Caki2 (cell line): ENCODE data around the gene GPR61. TPM values are rescaled to one million over a fixed set of nuclear protein-coding genes. Genes with fewer than 3 reads are reported as not detected.
A peak's percentile ranks its signal among the peaks of the same experiment; 100 is the strongest.

Experiments used
- DNase-seq: peaks from one replicate; pipeline ENCODE4 v3.0.0-alpha.2; 2015; ENCODE audit warnings: low read depth
- in situ Hi-C: cut with HindIII; loops from 2 replicates; pipeline ENCODE4 v1.10.0; 2016; ENCODE audit warnings: low sequenced_read_pairs, low pct_unique_long_range_greater_than_20kb, mixed read lengths
- total RNA-seq: library from RNA; depleted of rRNA; stranded (reverse); fragments of >200 nt; shearing (Covaris generic); gene quantifications from 2 replicates; pipeline ENCODE4 v1.2.3, GENCODE V29; 2014; ENCODE audit warnings: low replicate concordance

GPR61 gene
- total RNA-seq, 1 experiment from 2014 or later: not detected

DNA sequence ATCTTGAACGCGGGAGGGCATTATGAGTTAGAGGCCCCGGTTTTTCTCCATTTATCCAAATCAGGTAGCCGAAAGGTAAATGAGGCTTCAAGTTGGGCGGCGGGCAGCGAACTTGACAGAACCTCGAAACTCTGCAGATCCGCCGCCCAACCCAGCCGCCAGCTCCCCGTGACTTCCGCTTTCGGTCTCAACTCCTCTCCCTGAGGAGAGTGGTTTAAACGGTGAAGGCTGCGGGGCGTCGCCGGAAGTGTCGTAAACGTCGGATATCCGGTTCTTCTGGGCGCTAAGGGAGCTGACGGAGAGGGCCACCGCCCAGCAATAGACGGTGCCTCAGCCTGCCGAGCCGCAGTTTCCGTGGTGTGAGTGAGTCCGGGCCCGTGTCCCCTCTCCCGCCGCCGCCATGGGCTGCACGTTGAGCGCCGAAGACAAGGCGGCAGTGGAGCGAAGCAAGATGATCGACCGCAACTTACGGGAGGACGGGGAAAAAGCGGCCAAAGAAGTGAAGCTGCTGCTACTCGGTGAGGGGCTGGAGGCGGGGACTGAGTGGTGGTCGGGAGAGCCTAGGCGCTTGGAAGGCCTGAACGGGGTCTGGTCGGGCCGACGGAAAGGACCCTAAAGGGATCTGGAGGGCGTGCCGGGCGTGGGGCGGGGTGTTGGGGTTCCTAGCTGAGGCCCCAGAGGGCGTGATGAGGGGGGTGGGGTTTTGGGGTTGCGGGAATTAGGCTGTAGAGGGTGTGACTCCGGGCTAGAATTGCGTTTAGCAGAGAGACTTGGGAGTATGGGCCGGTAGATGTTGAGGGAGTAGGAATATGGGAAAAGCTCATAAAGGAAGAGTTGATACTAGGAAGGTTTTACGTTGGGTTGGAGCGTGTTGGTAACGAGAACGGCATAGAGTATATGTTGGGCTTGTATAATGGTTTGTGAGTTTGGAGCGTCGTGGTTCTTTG lies 8.9 kb downstream of the GPR61 start, which contains the start of gene GNAI3:
Gene GNAI3 (plus strand): TSS at position 295 of the 947 bp plus-strand sequence. CDS start 106 bp downstream, at position 401.
- peak; percentile 90 for DNase-seq
- in situ Hi-C loops: no loop called here

DNA sequence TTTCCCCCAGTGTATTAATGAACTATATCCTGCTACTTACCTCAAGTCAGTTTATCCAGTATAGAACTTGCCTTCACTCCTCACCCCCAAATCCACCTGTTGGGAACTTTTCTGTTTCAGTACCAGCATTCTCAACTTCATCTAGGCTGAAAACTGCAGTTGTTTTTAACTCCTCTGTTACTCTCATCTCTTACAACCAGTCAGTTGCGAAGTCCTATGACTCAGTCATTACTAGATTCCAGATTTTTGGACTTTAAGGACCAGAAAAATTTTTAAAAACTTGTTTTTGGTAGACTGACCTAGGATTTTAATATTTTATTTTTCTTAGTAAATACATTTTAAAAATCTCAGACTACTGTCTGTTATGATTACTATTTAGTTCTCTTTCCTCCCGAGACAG lies 16.9 kb downstream of the GPR61 start:
- DNase-seq: no peak
- in situ Hi-C loops: no loop called here

- in situ Hi-C loops: no loop called here
- no peak for DNase-seq
Measured at GRCh38 chr1:109557520-109557919, 17.8 kb downstream of the GPR61 start.

DNA sequence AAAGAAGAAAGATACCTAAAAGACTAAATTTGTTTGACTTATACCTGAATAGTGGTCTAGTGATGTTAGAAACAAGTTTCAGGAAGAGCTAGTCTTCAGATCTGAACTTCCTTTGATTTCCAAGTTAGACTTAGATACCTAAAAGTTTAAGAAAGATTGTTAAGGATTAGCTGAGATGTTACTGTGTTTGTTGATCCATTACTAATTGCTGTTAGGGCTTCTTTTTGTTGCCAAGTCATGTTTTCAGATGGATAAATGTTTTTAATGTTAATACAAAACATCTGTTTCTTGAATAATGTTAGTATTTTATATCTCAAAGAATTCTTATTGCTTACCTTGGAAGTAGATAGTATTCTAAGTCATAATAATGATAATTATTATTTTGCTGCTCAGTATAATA lies 20.3 kb downstream of the GPR61 start:
- in situ Hi-C loops: no loop called here
- DNase-seq: no peak

DNA sequence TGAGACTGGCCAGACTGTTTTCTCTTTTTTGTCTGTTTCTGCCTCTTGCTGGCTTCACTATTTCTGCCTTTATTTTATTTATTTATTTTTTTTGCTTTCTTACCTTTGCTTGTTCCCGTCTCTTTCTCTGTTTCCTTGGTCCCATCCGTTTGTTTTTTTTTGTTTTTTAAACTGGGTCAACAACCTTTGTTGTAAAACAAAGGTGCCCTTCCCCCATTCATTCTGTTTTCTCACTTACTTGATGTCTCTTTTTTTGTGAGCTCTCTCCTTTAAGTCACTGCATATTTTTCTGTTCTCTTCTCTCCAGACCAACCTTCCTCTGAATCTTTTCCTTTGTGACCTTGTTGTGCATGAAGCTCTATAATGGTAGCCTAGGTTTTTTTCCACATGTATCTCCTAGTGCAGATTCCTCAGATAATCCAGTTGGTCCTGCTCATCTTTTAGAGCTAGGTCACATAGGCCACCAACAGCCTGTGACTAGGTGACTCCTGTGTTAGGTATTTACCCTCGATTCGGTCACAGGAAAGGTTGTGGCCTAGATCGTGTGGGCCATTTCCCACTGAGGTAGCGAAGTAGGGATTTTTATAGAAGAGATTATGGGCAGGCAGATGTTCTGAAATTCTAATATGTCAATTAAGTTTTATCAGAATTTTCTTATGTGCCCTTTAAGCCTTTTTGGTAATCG lies 24.7 kb downstream of the GPR61 start:
- DNase-seq: no peak
- in situ Hi-C loops: no loop called here

DNA sequence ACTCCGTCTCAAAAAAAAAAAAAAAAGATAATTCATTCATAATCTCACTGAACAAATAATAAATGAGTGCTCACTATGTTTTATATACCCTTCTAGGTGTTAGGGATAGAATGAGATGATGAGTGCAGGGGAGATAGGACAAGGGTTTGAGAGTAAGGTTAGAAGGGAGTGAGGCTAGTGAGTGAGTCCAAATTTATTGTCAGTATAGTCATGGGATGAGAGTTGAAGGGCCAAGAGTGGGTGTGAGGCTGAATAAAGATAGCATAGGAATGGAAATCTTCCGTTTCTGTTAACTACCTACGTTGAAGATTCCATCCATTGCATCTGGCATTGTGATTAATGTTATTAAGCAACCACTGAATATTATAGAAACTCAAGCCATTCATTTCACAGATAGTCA lies 25.6 kb downstream of the GPR61 start:
- DNase-seq: no peak
- in situ Hi-C loops: no loop called here

- in situ Hi-C loops: no loop called here
- no peak for DNase-seq
Measured at GRCh38 chr1:109566982-109567381, 27.3 kb downstream of the GPR61 start.

DNA sequence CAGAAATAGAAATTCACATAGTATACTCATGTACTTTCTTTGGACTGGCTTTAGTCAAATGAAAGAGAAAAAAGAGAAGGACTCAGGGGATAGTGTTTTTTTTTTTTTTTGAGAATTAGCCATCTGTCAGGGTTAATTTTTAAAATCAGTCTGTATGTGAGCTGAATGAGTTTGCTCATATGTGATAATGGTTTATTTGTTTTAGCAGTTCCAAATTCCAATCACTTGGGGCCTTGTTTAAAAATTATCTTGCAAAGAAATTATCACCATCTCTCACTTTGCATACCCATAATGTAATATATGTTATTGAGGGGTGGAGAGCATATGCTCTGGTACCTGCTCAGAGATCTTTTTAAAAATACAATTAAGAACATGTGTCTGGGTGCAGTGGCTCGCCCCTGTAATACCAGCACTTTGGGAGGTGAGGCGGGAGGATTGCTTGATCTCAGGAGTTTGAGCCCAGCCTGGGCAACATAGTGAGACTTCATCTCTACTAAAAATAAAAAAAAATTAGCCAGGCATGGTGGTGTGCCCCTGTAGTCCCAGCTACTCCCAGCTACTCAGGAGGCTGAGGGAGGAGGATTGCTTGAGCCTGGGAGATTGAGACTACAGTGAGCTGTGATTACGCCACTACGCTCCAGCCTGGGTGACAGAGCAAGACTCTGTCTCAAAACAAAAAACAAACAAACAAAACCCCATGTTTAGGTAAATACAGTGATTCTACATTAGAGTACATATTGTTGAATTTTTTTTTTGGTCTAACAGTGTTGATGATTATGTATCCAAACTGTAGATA lies 28.4 kb downstream of the GPR61 start:
- DNase-seq: peak; percentile 23
- in situ Hi-C loops: no loop called here

GRCh38 chr1:109569323-109569722 lies 29.7 kb downstream of the GPR61 start:
- in situ Hi-C loops: no loop called here
- no peak for DNase-seq

DNA sequence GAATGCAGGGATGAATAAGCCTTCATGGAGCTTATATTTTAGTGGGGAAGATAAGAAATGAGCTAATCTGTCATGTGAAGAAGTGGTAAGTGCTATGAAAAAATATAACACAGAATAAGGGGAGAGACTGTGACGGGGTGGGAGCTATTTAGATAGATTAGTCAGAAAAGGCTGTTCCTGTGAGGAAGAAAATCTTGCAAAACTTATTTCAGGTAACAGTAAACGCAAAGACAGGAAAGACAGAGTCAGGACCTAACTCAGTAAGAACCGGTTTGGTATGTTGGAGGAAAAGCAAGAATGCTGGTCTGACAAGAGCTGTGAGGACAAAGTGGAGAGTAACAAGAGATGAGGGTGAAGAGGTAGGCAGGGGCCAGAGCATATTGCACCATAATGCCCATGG lies 30.7 kb downstream of the GPR61 start:
- DNase-seq: no peak
- in situ Hi-C loops: no loop called here

DNA sequence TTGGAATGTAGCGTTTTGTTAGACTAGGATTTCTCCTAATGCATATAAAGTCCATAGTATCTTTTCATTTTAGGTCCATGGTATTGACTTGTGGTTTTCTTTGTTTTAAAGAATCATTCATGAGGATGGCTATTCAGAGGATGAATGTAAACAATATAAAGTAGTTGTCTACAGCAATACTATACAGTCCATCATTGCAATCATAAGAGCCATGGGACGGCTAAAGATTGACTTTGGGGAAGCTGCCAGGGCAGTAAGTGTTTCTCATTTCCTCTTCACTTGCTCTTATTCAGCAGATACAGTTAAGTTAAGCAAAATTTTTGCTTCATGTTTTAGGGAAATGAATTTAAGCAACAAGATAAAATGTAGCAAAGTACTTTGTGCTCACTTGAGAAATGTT lies 34.1 kb downstream of the GPR61 start:
- no peak for DNase-seq
- in situ Hi-C loops: no loop called here

GRCh38 chr1:109578947-109579443 lies 39.3 kb downstream of the GPR61 start:
- in situ Hi-C loops: no loop called here
- DNase-seq: no peak

GRCh38 chr1:109579491-109579890 lies 39.8 kb downstream of the GPR61 start:
- no peak for DNase-seq
- in situ Hi-C loops: no loop called here

- in situ Hi-C loops: no loop called here
- DNase-seq: no peak
Measured at GRCh38 chr1:109582021-109582420, 42.3 kb downstream of the GPR61 start.

- in situ Hi-C loops: no loop called here
- no peak for DNase-seq
Measured at GRCh38 chr1:109584766-109585165, 45.1 kb downstream of the GPR61 start.

DNA sequence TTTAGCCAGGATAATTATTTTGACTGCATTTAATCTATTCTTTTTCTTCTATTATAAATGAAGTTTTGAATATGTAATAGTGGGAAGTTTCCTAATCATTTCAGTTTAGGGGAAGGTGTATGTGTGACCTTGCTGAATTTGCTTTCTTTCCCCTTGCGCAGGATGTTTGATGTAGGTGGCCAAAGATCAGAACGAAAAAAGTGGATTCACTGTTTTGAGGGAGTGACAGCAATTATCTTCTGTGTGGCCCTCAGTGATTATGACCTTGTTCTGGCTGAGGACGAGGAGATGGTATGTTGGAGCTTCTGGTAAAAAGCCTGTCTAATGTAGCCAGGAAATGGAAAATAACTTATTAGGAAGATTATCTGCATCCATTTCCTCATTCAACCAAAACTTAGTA lies 46.4 kb downstream of the GPR61 start:
- no peak for DNase-seq
- in situ Hi-C loops: no loop called here

DNA sequence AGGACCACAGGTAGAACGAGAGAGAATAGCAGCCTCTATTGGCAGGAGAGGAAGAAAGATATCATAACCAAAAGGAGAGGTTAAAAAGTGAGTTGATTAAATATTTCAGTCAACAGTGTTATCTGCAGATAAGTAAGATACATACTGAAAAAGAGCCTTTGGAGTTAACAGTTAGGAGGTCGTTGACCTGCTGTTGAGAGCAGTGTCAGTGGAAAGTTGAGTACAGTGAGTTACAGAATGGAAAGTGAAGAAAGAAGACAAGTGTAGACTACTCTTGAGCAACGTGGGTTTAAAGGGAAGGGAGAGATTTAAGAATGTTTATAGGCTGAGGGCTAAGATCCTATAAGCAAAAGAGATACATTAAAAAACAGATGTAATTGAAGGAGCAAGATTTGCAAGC lies 49.5 kb downstream of the GPR61 start:
- no peak for DNase-seq
- in situ Hi-C loops: no loop called here

- no peak for DNase-seq
- in situ Hi-C loops: no loop called here
Measured at GRCh38 chr1:109589679-109590078, 50.0 kb downstream of the GPR61 start.

DNA sequence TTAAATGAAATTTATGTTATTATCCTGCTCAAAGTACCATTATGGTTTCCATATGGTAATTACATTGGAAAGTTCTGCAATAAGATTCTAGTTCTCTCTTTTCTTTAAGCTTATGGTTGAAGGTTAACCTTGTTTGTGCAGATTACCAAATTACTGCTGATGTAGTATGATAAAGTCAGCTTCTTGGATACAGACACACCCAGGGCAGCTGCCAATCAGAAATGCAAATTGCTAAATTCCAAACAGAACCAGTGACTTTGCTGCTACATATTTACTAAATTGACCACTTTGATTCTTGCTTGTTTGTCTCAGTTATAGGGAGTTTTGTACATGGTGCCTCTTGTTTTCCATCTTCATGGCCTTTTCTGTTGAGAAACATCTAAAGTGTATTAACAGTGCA lies 53.2 kb downstream of the GPR61 start:
- in situ Hi-C loops: no loop called here
- DNase-seq: no peak
